K562 (cell line): ENCODE measurements around the gene IGF2R. TPM values are rescaled to one million over a fixed set of nuclear protein-coding genes. Genes with fewer than 3 reads are reported as not detected.

ENCODE experiments used
- CBX1 ChIP-seq: sonication (generic); IDR thresholded peaks from 2 replicates; pipeline ENCODE4 v1.6.1; 2016; ENCODE audit warnings: antibody characterized with exemption, low read depth, mild to moderate bottlenecking
- CHD7 ChIP-seq: fragments of 200-600 bp; sonication (generic); IDR thresholded peaks from one replicate; pipeline ENCODE4 v1.6.1; 2012; ENCODE audit warnings: mild to moderate bottlenecking, low read depth, low read length, inconsistent platforms
- COPS2 ChIP-seq: fragments of 450-650 bp; conservative IDR thresholded peaks from 2 replicates; pipeline ENCODE4 v1.6.1; 2016; ENCODE audit warnings: mild to moderate bottlenecking, moderate library complexity
- GABPB1 ChIP-seq: sonication (generic); formaldehyde crosslinking; IDR thresholded peaks from 2 replicates; pipeline ENCODE4 v1.8.0; 2022; ENCODE audit warnings: mild to moderate bottlenecking, missing genetic modification reagents
- POLR2G ChIP-seq: fragments of 200-400 bp; formaldehyde crosslinking; IDR thresholded peaks from 2 replicates; pipeline ENCODE4 v1.6.1; 2017; ENCODE audit warnings: low read depth, mild to moderate bottlenecking, antibody characterized with exemption, low read length, moderate library complexity
- RFX5 ChIP-seq: IDR thresholded peaks from 2 replicates; pipeline ENCODE4 v1.6.1; 2011; ENCODE audit warnings: low read depth, mild to moderate bottlenecking, improper control_type of control experiment, low read length
- polyA plus RNA-seq, 8 experiments: library from polyadenylated mRNA; depleted of rRNA in 4 of 8; stranded (reverse) in 5 of 8; unstranded in 3 of 8; fragments of >200 nt; fragmentation: Nextera tagmentation in 2 of 8; fragmentation: Illumina TruSeq in 1 of 8; extraction: Ambion mirVana in 2 of 8; extraction: Trizol in 1 of 8; gene quantifications; 2 replicates each; pipeline versions ENCODE4 v1.2.1 to v1.2.3, GENCODE V29; 2011 to 2014; ENCODE audit warnings: inconsistent platforms in 1 of 8, missing spikeins in 1 of 8
- total RNA-seq, 7 experiments: library from RNA; depleted of rRNA in 6 of 7; stranded (reverse); fragments of >200 nt in 6 of 7; fragmentation: Illumina TruSeq in 2 of 7; extraction: Trizol in 2 of 7; gene quantifications; 2 replicates each; pipeline versions ENCODE4 v1.2.1 to v1.2.3, GENCODE V29; 2011 to 2021; ENCODE audit warnings: low replicate concordance in 1 of 7

Gene IGF2R
- total and polyA plus RNA-seq, 9 of the 15 experiments (the other 6 are each of a cell fraction or from before 2014, with no cell fraction given), result 3.5 to 92.3 (median 34.5) TPM

- TF ChIP-seq CHD7 (no peak), COPS2 (no peak), RFX5 (no peak), POLR2G (no peak), CBX1 (no peak), GABPB1 (CRISPR knock-in tag) (no peak)
Measured at GRCh38 chr6:159931112-159931511, 37.8 kb upstream of the IGF2R start (continued).
